ENCODE data around the gene SRSF6.
"Not testable (repeated sequence)": the region's sequence is repeated elsewhere in the genome, so short reads cannot be mapped to it uniquely, and the experiment has no call there.

The SRSF6 gene

GRCh38 chr20:43477193-43477592 lies 19.5 kb downstream of the SRSF6 start:
- no peak for DNase-seq (ENCODE audit: low read depth in 2 of 2)

- no peak for DNase-seq (ENCODE audit: low read depth in 2 of 2)
Observed at GRCh38 chr20:43477619-43478018, 19.9 kb downstream of the SRSF6 start.

DNA sequence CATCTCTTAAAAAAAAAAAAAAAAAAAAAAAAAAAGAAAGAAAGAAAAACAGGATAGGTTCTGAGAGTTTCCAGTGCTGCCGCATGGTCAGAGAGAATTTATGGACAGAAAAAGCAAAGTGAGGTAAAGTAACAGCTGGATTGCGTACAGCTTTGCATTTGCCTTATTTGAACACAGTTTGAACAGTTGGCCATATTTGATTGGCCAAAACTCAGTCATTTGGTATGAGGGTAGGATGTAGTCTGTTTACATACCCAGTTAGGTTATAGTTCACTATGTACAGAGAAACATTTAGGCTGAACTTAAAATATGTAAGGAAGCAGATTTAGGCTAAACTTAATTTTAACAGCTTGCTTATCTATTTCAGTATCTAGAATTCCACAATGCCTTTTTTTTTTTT lies 32.3 kb downstream of the SRSF6 start:
- no peak for DNase-seq (ENCODE audit: low read depth in 2 of 2)

GRCh38 chr20:43492101-43492500 lies 34.4 kb downstream of the SRSF6 start:
- DNase-seq (ENCODE audit: low read depth in 2 of 2), result no peak

- no peak for DNase-seq (ENCODE audit: low read depth in 2 of 2)
Observed at GRCh38 chr20:43495388-43495787, 37.7 kb downstream of the SRSF6 start.

DNA sequence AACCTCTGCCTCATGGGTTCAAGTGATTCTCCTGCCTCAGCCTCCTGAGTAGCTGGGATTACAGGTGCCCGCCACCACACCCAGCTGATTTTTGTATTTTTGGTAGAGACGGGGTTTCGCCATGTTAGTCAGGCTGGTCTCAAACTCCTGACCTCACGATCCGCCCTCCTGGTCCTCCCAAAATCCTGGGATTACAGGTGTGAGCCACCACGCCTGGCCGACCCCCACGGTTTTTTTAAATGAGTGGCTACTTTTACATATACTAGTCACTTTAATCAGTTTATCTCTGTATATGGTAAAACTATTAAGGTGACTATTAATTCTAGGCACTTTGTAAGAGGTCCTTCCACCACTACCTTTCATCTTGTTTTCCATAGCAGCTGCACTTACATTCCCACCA lies 44.3 kb downstream of the SRSF6 start:
- not testable (repeated sequence) for DNase-seq (ENCODE audit: low read depth in 2 of 2)

DNA sequence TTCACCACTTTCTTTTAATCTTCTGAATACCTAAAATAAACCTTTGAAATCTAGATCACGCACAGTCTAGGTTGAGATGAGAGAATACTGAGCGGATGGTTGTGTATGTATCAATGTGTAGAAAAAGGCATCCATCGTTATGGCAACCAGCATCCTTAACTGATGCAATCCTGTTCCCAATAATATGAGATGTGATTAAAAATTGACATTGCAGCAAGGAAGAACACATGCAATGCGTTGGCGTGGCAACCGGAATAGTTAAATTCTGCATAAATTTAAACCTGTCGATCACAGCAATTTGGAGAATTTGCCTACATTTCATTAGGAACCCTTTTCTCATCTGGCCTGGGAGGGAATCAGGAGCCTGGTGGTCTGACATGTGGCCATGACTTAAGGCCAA lies 48.5 kb downstream of the SRSF6 start:
- DNase-seq (ENCODE audit: low read depth in 2 of 2), result no peak

GRCh38 chr20:43507150-43508080 lies 49.7 kb downstream of the SRSF6 start, which contains the start of gene L3MBTL1:
TSS of gene L3MBTL1 (plus strand) at chr20:43507697. CDS start at chr20:43513504, 5,807 bp downstream.
- no peak for DNase-seq (ENCODE audit: low read depth in 2 of 2)

- DNase-seq (ENCODE audit: low read depth in 2 of 2), result no peak
Observed at GRCh38 chr20:43508106-43508505, 50.4 kb downstream of the SRSF6 start.

GRCh38 chr20:43508604-43509040 lies 50.9 kb downstream of the SRSF6 start:
- no peak for DNase-seq (ENCODE audit: low read depth in 2 of 2)

- DNase-seq (ENCODE audit: low read depth in 2 of 2), result no peak
Observed at GRCh38 chr20:43511879-43512278, 54.2 kb downstream of the SRSF6 start.

DNA sequence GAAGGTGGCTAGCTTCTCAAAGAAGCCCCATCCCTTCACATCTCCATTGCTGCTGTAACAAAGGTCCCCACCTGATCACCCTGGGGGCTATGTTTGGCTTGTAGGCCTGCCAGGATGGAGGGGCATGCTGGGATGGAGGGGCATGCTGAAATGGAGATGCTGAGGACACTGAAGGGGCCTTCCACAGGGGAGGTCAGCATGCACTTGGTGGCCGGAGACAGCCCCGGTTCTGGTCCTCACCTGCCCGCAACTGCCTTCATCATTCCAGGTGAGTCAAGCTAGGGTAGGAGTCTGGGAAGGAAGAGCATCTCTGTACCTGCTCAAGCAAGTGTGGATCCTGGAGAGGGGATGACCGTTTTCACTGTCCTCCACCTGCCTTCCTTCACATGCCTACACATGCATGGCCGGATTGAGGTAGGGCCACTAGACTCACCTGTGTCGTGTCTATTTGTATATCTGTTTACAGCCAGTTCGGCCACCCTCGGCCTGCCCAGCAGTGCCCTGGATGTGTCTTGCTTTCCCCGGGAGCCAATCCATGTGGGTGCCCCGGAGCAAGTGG lies 55.8 kb downstream of the SRSF6 start:
- no peak for DNase-seq (ENCODE audit: low read depth in 2 of 2)
